ENCODE measurements around the gene CMSS1.

The CMSS1 gene

DNA sequence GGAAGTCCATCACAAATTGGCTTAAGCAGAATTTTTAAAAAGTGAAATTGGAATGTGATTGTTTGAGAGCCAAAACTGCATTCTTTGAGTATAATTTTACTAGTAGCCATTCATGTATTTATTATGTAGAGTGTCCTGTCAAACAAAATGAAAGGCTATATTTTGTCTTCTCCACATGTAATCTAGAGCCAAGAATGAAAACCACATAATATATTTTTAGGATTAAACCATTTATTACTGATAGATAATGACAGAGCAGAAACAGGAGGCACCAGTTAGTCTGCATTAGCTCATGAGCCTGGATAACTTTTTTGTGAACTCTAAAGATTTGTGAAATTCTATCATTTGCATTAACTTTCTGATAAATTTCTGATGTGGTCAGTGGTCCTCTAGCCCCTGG lies 166.5 kb downstream of the CMSS1 start:
- H3K4me3 ChIP-seq (replicated peaks; ENCODE audit: low read depth, low read length) = no peak overlapping the region
- DNase-seq (ENCODE audit: extremely low read depth, low read depth) = no peak
- no peak for TF ChIP-seq CTCF (IDR thresholded peaks at IDR 0.05; ENCODE audit: low read depth, low read length, missing control alignments)

- TF ChIP-seq CTCF (IDR thresholded peaks at IDR 0.05; ENCODE audit: low read depth, low read length, missing control alignments) = no peak
- H3K4me3 ChIP-seq (replicated peaks; ENCODE audit: low read depth, low read length) = no peak overlapping the region
- DNase-seq (ENCODE audit: extremely low read depth, low read depth) = no peak
These were observed 167.0 kb downstream of the CMSS1 start for GRCh38 chr3:99984668-99985067.

DNA sequence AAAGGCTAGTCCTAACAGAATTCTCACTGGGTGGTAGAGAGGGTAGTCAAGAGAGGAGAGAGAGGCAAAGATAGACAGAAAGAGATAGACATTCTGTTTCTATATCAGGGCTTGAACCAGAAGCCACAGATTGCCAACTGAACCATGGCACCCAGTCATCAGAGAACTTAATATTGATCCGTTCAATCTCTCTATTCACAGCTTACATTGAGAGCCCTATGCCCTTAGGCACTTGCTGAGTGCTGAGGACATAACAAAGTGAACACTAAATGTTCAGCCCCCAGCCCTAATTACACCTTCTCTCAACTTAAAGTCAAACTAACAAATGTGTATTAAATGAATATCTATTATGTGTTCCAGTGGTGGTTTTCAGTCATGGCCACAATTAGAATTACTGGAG lies 172.5 kb downstream of the CMSS1 start:
- no peak for TF ChIP-seq CTCF (IDR thresholded peaks at IDR 0.05; ENCODE audit: low read depth, low read length, missing control alignments)
- H3K4me3 ChIP-seq (replicated peaks; ENCODE audit: low read depth, low read length) = no peak overlapping the region
- no peak for DNase-seq (ENCODE audit: extremely low read depth, low read depth)

DNA sequence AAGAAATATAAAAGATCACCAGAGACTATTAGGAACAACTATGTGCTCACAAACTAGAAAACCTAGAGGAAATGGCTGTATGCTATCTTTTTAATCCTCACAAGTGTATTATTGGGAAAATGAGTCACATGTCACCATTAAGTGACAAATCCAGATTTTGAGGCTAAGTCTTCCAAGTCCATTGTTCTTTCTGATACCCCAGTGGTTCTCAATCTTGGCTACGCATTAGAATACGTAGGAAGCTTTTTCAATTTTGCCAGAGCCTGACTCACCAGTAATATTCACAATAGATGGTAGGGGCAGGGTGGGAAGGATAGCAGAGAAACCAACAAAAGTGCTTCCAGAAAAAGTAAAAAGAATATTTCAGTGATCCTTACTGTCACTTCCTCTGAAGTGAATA lies 179.6 kb downstream of the CMSS1 start:
- no peak for DNase-seq (ENCODE audit: extremely low read depth, low read depth)
- TF ChIP-seq CTCF (IDR thresholded peaks at IDR 0.05; ENCODE audit: low read depth, low read length, missing control alignments) = no peak
- no peak overlapping the region for H3K4me3 ChIP-seq (replicated peaks; ENCODE audit: low read depth, low read length)

- H3K4me3 ChIP-seq (replicated peaks; ENCODE audit: low read depth, low read length) = no peak overlapping the region
- DNase-seq (ENCODE audit: extremely low read depth, low read depth) = no peak
- no peak for TF ChIP-seq CTCF (IDR thresholded peaks at IDR 0.05; ENCODE audit: low read depth, low read length, missing control alignments)
These were observed 181.9 kb downstream of the CMSS1 start for GRCh38 chr3:99999536-99999935.

DNA sequence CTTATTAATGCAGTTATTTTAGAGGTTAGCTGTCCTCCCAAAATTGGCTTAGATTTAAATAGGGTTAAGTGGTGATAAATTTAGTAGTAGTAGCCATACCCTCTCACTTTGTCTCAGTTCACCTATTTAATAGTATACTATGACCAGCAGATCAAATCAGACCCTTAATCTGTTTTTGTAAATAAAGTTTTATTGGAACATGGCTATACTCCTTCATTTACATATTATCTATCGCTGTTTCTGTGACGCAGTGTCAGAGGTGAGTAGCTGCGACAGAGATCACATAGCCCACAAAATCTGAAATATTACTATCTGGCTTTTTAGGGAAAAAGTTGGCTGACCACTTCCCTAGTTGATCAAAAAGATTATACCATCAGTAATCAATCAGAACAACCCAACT lies 183.4 kb downstream of the CMSS1 start:
- H3K4me3 ChIP-seq (replicated peaks; ENCODE audit: low read depth, low read length) = no peak overlapping the region
- no peak for TF ChIP-seq CTCF (IDR thresholded peaks at IDR 0.05; ENCODE audit: low read depth, low read length, missing control alignments)
- no peak for DNase-seq (ENCODE audit: extremely low read depth, low read depth)

DNA sequence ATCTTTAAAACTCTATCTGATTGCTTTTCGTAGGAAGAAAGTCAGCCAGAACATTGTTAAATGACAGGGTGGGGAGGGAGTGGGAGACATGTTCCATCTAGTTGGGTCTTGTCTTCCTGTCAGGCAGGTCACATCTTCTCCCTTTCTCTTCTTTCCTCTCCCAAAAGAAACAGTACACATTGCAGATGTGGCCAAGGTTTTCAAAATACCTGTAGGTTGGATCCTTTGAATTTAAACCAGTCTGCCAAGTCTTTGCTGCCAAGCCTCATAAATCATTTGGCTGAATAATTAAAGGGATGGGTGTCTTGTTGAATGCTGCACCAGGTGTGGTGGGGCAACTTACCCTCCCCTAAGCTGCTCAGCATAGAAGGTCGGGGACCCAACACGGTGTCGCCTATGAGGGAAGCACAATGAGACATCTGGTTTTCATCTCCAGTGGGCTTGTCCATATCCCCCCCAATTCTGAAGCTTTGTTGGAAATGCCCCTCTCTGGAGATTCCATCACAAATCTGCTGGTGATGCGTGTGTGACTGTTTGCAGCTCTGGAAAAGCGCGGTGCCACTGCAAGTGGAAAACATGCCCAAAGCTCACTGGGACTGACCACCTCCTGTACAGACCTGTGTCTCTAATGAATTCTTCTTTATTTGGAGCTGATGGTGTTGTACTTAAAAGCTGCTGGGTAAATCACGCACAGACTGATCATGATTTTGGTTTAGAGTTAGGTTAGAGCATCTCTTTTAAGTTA lies 184.0 kb downstream of the CMSS1 start:
- TF ChIP-seq CTCF (IDR thresholded peaks at IDR 0.05; ENCODE audit: low read depth, low read length, missing control alignments) = no peak
- no peak overlapping the region for H3K4me3 ChIP-seq (replicated peaks; ENCODE audit: low read depth, low read length)
- no peak for DNase-seq (ENCODE audit: extremely low read depth, low read depth)
